Activated CD4-positive, alpha-beta T cell treated with anti-CD3 and anti-CD28 coated beads, Interleukin-2, amount 10 ng/mL, durations not matched to agents 7 days and 5 days (primary cell): Measurements from ENCODE around the gene HLF. TPM values are rescaled to one million over a fixed set of nuclear protein-coding genes. Genes with fewer than 3 reads are reported as not detected.

Experiments
- CTCF ChIA-PET: fragments of 350-600 bp; sonication (Branson Sonifier 250); formaldehyde crosslinking; loops from one replicate; lab custom pipeline; 2021; ENCODE audit warnings: antibody characterized with exemption; lab: Charles Lee
- POLR2A ChIA-PET: fragments of 350-600 bp; sonication (Branson Sonifier 250); formaldehyde crosslinking; loops from one replicate; lab custom pipeline; 2021; ENCODE audit warnings: antibody characterized with exemption; lab: Charles Lee
- DNase-seq: peaks from one replicate; pipeline ENCODE4 v3.0.0-alpha.2; 2020
- H3K27ac Mint-ChIP-seq: one replicate; pipeline ENCODE4 v1.8.0; 2021; ENCODE audit warnings: mild to moderate bottlenecking, moderate library complexity, mixed read lengths
- H3K27me3 Mint-ChIP-seq: one replicate; pipeline ENCODE4 v1.8.0; 2021; ENCODE audit warnings: mixed read lengths
- H3K36me3 Mint-ChIP-seq: one replicate; pipeline ENCODE4 v1.8.0; 2021; ENCODE audit warnings: low read depth, mixed read lengths
- H3K4me1 Mint-ChIP-seq: one replicate; pipeline ENCODE4 v1.8.0; 2021; ENCODE audit warnings: mixed read lengths
- H3K4me3 Mint-ChIP-seq: one replicate; pipeline ENCODE4 v1.8.0; 2021; ENCODE audit warnings: mild to moderate bottlenecking, moderate library complexity, mixed read lengths
- H3K9me3 Mint-ChIP-seq: one replicate; pipeline ENCODE4 v1.8.0; 2021; ENCODE audit warnings: mixed read lengths
- total RNA-seq, 2 experiments: library from RNA; stranded (reverse); gene quantifications; one replicate each; pipeline ENCODE4 v1.2.3, GENCODE V29; 2021

The HLF gene
- total RNA-seq, 2 experiments from 2014 or later = 0.30 to 0.65 TPM

DNA sequence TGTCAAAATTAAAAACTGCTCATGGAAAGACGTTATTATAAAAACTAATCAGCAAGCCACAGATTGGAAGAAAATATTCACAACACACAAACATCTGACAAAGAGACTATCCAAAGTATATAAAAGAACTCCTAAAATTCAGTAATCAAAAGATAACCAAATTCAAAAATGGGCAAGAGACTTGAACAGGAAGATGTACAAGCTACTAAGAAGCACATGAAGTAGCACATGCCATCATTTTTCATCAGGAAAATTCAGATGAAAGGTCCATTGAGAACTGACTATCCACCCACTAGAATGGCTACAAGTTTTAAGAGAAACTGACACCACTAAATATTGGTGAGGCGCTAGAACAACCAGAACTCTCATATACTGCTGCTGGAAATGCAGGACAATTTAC is 3.4 kb upstream of the HLF start:
- H3K4me3 Mint-ChIP-seq = no peak overlapping the region
- POLR2A ChIA-PET = no interaction called here
- peaks cover 21% of the 10 kb centered on the region for H3K4me1 Mint-ChIP-seq
- peaks cover 63% of the 10 kb centered on the region for H3K27me3 Mint-ChIP-seq
- no peak overlapping the region for H3K27ac Mint-ChIP-seq
- H3K9me3 Mint-ChIP-seq = peaks cover 6% of the 10 kb centered on the region
- CTCF ChIA-PET = no interaction called here
- no peaks in the 10 kb centered on the region for H3K36me3 Mint-ChIP-seq
- no peak for DNase-seq

DNA sequence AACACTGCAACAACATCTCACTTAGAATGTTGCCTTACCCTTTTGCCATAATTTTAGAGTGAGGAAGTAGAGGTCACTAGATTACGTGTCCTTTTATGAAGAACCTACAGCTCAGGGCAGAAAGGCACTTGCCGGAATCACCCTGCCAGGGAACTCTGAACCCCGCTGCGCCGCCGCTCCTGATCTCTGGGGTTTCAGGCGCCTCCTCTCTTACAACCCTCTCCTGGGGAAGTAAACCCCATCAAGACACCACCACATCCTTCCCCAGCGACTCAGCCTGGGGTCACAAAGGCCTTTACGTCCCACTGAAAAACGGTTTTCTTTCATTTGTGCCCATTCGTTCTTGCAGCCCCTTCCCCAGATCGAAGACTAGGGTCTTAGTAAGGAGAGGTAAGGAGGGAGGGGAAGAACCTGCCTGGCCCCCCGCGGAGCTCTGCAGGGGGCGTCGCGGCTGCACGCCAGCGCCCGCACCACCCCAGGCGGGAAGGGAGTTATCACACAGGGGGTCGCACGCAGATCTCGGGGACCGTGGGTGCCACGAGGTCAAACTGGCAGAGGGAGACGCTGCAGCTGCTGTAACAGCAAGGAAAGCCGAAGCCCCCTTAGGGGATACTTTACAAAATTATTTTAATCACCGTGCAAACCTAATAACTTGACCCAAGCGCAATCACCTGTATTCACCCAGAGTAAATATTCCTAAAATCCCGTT is 1.0 kb upstream of the HLF start:
- H3K36me3 Mint-ChIP-seq = no peaks in the 10 kb centered on the region
- H3K4me1 Mint-ChIP-seq = peaks cover 21% of the 10 kb centered on the region
- no peak for DNase-seq
- no peak overlapping the region for H3K27ac Mint-ChIP-seq
- H3K9me3 Mint-ChIP-seq = peaks cover 6% of the 10 kb centered on the region
- POLR2A ChIA-PET = no interaction called here
- H3K4me3 Mint-ChIP-seq = peak overlapping the region; percentile 63
- CTCF ChIA-PET = interaction anchor here (1.2 kb wide), 1 partner anchor 12 kb away, joined by 3 read pairs; no protein-coding TSS in a partner anchor
- H3K27me3 Mint-ChIP-seq = peaks cover 77% of the 10 kb centered on the region

DNA sequence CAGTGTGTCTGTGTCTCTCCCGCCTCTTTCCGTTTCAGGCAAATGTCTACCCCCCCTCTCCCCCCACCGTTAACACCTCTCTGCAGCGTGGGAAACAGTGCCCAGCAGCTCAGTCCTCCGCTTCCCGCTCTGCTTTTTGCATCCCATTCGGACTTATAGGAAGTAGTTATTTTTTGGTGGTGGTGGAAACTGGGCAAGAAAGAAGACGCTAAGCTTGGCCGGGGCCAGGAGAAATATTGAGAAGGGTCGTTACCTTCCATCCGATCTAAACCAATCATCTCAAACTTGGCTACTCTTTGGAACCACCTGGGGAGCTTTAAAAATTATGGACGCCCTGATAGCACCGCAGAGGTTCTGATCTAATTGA is 499 bp upstream of the HLF start:
- no peak for DNase-seq
- H3K36me3 Mint-ChIP-seq = no peaks in the 10 kb centered on the region
- ChIA-PET CTCF (interaction anchor here (1.2 kb wide), 1 partner anchor 12 kb away, joined by 3 read pairs; no protein-coding TSS in a partner anchor), POLR2A (no interaction called here)
- H3K9me3 Mint-ChIP-seq = peaks cover 6% of the 10 kb centered on the region
- H3K27ac Mint-ChIP-seq = no peak overlapping the region
- H3K27me3 Mint-ChIP-seq = peaks cover 78% of the 10 kb centered on the region
- peaks cover 21% of the 10 kb centered on the region for H3K4me1 Mint-ChIP-seq
- H3K4me3 Mint-ChIP-seq = peak overlapping the region; percentile 63

DNA sequence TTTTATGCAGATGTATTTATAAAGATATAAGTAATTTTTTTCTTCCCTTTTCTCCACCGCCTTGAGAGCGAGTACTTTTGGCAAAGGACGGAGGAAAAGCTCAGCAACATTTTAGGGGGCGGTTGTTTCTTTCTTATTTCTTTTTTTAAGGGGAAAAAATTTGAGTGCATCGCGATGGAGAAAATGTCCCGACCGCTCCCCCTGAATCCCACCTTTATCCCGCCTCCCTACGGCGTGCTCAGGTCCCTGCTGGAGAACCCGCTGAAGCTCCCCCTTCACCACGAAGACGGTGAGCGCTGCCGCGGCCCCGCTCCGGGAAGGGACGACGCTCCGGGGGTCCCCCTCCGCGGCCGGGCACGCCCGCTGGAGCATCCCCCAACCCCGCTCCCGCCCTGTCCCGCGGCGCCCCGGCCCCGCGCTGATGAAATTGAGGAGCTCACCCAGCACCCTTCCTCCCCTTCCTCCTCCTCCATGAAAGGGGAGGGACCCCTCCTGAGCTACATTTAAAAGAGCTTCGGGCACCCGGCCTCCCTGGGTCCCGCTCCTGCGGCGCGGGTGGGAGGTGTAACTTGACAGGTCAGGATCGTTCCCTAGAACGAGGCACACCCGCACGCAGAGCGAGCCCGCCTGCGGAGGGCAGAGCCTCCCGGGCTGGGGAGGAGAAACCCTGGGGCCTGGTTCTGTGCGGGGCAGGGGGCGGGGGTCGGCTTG is 706 bp downstream of the HLF start:
- no peaks in the 10 kb centered on the region for H3K36me3 Mint-ChIP-seq
- H3K4me1 Mint-ChIP-seq = peaks cover 21% of the 10 kb centered on the region
- ChIA-PET CTCF (interaction anchor here (0.6 to 2.1 kb wide), 3 partner anchors 12 to 81 kb away, joined by 3 to 7 read pairs (median 3); no protein-coding TSS in a partner anchor), POLR2A (no interaction called here)
- no peak overlapping the region for H3K27ac Mint-ChIP-seq
- H3K4me3 Mint-ChIP-seq = peak overlapping the region; percentile 42
- DNase-seq = no peak
- peaks cover 6% of the 10 kb centered on the region for H3K9me3 Mint-ChIP-seq
- peaks cover 85% of the 10 kb centered on the region for H3K27me3 Mint-ChIP-seq

DNA sequence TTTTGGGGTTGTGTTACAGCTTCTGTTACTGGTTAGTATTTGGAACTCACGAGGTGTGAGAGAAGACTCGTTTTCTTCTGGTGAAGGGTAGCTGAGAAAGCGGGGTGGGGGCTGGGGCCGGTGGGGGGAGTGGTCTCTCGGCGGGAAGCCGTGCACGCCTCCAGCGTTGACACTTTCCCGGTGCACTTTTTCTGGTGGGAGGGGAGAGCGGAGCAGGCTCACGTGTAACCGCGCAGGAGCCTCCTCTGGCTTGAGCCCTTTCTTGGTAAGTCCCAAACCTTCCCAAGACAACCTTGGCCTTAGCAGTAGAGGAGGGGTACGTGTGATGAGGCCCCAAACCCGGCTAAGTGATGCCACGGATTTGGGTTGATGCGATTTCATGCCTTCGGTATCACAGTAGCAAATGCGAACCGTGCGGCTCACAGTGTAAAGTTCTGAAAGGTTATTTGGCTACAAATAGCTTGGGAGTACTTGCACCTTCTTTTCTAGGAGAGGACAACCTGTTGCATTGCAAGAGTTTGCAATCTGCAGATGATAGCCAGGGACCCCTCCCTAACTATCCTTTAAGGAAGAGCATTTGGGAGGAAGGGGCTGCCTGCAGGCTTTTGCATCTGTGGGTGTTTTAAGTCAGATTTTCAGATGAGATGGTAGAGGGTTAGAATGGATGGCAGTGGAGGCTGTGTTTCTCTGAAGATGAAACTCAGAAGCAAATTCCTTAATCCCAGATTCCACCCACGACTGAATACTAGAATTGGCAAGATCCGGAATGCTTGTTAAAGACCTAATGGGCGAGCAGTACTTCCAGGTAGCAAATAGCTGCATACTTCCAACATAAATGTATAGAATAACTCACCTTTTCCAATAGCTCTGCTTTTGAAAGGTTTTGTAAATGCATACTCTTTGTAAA is 1.5 kb downstream of the HLF start:
- ChIA-PET CTCF (interaction anchor here (0.9 to 2.1 kb wide), 3 partner anchors 11 to 80 kb away, joined by 3 to 7 read pairs (median 3); no protein-coding TSS in a partner anchor), POLR2A (no interaction called here)
- H3K36me3 Mint-ChIP-seq = no peaks in the 10 kb centered on the region
- peaks cover 84% of the 10 kb centered on the region for H3K27me3 Mint-ChIP-seq
- peaks cover 21% of the 10 kb centered on the region for H3K4me1 Mint-ChIP-seq
- H3K27ac Mint-ChIP-seq = no peak overlapping the region
- peaks cover 6% of the 10 kb centered on the region for H3K9me3 Mint-ChIP-seq
- DNase-seq = no peak
- H3K4me3 Mint-ChIP-seq = peak overlapping the region; percentile 22

DNA sequence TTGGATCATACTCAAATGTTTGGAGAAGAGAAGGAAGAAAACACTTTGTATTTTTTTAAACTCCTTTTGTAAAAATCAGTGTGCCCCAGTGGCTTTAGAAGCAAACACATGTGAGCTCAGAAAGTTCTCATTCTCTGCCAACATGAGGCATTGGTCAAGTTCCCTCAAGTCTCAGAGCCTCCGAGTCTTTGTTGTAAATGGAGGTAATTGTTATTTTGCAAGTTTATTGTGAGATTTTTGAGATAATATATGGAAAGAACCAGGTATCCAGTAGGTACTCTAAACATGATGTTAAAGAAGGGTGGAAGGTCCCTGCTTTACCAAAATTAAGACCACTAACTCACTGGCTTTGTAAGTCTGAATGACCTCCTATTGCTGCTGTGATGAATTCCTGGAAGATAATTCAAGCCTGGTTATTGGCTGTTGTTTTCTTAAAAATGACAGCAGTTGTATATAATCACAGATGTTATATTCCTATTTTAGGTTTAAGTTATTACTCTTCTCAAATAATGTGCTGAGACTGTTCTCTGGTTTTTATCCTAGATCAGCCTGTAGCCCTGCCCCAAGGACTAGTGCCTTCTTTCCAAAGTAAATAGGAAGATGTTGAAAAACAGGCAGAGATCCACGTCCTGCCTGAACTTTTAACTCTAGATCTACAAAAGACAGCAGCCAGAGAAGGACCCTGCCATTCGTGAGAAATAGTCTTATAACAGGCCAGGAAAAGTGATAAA is 2.4 kb downstream of the HLF start:
- POLR2A ChIA-PET = no interaction called here
- no peaks in the 10 kb centered on the region for H3K9me3 Mint-ChIP-seq
- H3K27me3 Mint-ChIP-seq = peaks cover 81% of the 10 kb centered on the region
- no peak for DNase-seq
- no peaks in the 10 kb centered on the region for H3K36me3 Mint-ChIP-seq
- H3K4me1 Mint-ChIP-seq = peaks cover 21% of the 10 kb centered on the region
- H3K4me3 Mint-ChIP-seq = no peak overlapping the region
- CTCF ChIA-PET = interaction anchor here (1.0 to 2.1 kb wide), 2 partner anchors 45 to 79 kb away, joined by 3 to 7 read pairs; no protein-coding TSS in a partner anchor
- no peak overlapping the region for H3K27ac Mint-ChIP-seq

DNA sequence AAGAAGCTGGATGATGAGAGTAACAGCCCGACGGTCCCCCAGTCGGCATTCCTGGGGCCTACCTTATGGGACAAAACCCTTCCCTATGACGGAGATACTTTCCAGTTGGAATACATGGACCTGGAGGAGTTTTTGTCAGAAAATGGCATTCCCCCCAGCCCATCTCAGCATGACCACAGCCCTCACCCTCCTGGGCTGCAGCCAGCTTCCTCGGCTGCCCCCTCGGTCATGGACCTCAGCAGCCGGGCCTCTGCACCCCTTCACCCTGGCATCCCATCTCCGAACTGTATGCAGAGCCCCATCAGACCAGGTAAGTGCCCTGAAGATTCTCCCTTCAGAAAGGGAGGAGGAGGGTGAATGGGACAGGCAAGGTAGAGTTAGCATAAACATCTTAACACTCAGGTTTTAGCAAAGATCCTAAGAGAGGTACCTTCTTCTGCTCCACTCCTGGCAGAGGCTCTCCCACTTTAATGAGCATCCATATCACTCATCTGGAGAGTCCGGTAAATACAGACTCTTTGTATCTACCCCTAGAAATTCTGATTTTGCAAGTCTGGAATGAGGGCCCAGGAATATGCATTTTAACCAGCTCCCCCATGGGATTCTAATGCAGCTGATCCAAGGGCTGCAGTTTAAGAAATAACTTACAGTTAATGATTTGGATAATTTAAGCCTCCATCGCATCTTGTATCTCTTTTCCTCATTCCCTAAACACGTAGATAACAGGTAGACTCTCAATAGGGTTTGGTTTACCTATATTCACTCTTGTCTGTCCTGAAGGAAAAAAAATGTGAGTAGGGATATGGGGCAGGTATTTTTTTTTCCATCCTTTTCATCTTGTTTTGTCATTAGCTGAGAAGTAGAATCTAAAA is 3.3 kb downstream of the HLF start:
- H3K36me3 Mint-ChIP-seq = no peaks in the 10 kb centered on the region
- no peak overlapping the region for H3K4me3 Mint-ChIP-seq
- no peak for DNase-seq
- peaks cover 77% of the 10 kb centered on the region for H3K27me3 Mint-ChIP-seq
- H3K27ac Mint-ChIP-seq = no peak overlapping the region
- peaks cover 23% of the 10 kb centered on the region for H3K4me1 Mint-ChIP-seq
- no peaks in the 10 kb centered on the region for H3K9me3 Mint-ChIP-seq
- ChIA-PET POLR2A (no interaction called here), CTCF (interaction anchor here (1.0 kb wide), 1 partner anchor 46 kb away, joined by 3 read pairs; no protein-coding TSS in a partner anchor)

DNA sequence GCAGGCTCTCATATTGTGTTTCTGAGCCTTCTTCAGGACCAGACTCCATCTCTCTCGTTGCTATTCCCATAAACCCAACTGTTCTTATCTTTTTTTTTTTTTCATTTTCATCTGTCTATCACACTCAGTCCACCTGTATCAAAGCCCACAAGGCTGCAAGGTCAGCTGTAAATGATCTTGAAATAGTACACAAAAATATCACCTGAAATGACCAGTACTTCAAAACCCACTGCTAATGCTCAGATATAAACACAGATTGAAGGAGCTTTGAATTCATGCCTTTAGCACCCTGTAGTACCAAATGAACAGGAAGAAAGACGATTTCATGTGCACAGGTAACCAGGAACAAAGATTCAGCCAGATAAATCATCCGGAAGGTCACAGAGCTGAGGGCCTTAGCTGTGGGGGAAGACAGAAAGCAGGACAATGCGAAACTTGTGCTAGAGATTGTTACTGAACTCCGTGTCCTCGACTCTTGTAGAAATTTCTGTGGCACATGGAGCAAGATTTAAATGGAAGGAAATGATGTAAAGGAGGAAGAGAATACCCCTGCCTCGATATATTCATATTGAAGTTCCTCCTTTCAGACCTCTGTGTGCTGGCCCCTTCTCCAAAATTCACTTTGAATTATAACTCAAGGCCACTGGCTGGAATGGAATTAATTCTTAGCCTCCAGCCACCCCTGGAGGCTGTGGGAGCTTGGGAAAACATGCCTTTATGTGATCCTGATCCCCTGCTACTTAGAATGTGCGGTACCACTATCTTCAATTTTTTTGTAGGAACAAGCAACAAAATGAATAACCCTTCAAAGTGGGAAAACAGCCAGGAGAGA is 4.1 kb downstream of the HLF start:
- H3K27ac Mint-ChIP-seq = no peak overlapping the region
- H3K4me3 Mint-ChIP-seq = no peak overlapping the region

DNA sequence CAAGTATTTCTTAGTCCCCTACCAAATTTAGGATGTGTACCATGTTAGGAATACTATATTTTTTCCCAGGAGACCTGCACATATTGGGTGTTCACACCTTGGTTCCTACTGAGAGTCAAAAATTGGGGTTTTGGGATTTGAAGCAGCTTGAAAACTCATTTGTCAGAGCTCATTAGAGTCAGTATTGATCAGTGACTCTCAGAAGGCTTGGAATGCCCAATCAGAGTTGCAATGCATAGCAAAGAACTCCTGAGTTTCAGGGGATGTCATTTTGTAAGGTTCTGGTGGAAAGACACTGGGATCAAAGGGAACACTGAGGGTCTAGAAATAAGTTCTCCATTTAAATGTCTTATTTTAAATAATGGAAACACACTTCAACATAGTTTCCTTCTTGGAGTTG is 5.1 kb downstream of the HLF start:
- Mint-ChIP-seq H3K4me1 (peaks cover 9% of the 10 kb centered on the region), H3K9me3 (no peaks in the 10 kb centered on the region), H3K27ac (no peak overlapping the region), H3K27me3 (peaks cover 64% of the 10 kb centered on the region), H3K36me3 (no peaks in the 10 kb centered on the region), H3K4me3 (no peak overlapping the region)
- POLR2A ChIA-PET = no interaction called here
- CTCF ChIA-PET = no interaction called here
- no peak for DNase-seq

More for the DNA sequence above, 4.1 kb downstream of the HLF start:
- DNase-seq = no peak
- POLR2A ChIA-PET = no interaction called here
- CTCF ChIA-PET = no interaction called here
- Mint-ChIP-seq H3K9me3 (no peaks in the 10 kb centered on the region), H3K27me3 (peaks cover 72% of the 10 kb centered on the region), H3K36me3 (no peaks in the 10 kb centered on the region), H3K4me1 (peaks cover 16% of the 10 kb centered on the region)

DNA sequence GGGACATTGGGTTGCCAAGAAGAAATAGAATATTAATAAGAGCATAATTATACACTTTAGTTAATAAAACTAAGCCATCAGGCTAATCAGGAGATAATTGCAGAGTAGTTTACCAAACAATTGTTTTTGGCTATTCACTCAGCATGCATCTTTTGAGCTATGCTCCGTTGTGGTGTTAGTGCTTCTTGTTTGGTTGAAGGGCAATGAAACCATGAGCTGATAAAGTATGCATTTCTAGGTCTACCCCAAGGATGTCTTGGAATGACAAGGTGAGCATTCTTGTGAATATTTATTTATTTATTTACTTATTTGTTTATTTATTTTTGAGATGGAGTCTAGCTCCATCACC is 6.4 kb downstream of the HLF start:
- H3K27me3 Mint-ChIP-seq = peaks cover 58% of the 10 kb centered on the region
- POLR2A ChIA-PET = no interaction called here

More for the DNA sequence above, 6.4 kb downstream of the HLF start:
- no peak for DNase-seq
- no peak overlapping the region for H3K27ac Mint-ChIP-seq
- peaks cover 2% of the 10 kb centered on the region for H3K4me1 Mint-ChIP-seq
- no peak overlapping the region for H3K4me3 Mint-ChIP-seq
- H3K36me3 Mint-ChIP-seq = no peaks in the 10 kb centered on the region
- H3K9me3 Mint-ChIP-seq = no peaks in the 10 kb centered on the region
- CTCF ChIA-PET = no interaction called here
